Esophagus squamous epithelium (tissue), 4 donors: ENCODE results near the gene MYH10.

Experiments
- CTCF ChIP-seq, 6 experiments: fragments of 450-650 bp in 4 of 6; fragments of 200-600 bp in 2 of 6; sonication (generic) in 2 of 6; IDR thresholded peaks; one replicate each; pipeline ENCODE4 v1.5.1; 2016 to 2019; ENCODE audit warnings: antibody characterized with exemption in 6 of 6, mild to moderate bottlenecking in 4 of 6, moderate library complexity in 4 of 6
- POLR2A ChIP-seq, 4 donors: fragments of 450-650 bp; IDR thresholded peaks; one replicate each; pipeline ENCODE4 v1.6.1; 2017; ENCODE audit warnings: antibody characterized with exemption in 4 of 4, mild to moderate bottlenecking in 4 of 4, moderate library complexity in 3 of 4

DNA sequence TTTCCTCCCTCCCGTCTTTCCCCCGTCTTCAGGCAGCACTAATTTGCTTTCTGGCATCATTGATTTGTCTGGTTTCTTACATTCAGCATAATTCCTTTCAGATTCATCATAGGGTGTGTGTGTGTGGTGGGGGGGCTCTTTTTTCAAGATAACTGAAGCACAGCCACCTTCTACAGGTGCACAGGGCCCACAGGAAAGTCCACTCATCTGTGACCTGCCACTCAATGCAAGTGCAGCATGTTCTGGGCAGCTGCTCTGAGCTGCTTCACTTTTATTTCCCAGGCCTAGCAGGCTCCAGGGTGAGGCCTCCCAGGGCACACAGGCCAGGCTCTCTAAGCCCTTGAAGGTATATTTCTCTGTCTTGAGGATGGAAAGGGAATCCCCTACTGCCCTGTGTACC, 35.2 kb upstream of the MYH10 start:
- TF ChIP-seq CTCF (IDR thresholded peaks at IDR 0.05) (no peak), POLR2A (IDR thresholded peaks at IDR 0.05) (no peak)
